ENCODE measurements around the gene AGPAT2. TPM values are rescaled to one million over a fixed set of nuclear protein-coding genes. Genes with fewer than 3 reads are reported as not detected.

The AGPAT2 gene
- total and polyA plus RNA-seq, 2 of the 4 experiments (the other 2 are of a cell fraction) = 16.1 to 39.5 TPM

DNA sequence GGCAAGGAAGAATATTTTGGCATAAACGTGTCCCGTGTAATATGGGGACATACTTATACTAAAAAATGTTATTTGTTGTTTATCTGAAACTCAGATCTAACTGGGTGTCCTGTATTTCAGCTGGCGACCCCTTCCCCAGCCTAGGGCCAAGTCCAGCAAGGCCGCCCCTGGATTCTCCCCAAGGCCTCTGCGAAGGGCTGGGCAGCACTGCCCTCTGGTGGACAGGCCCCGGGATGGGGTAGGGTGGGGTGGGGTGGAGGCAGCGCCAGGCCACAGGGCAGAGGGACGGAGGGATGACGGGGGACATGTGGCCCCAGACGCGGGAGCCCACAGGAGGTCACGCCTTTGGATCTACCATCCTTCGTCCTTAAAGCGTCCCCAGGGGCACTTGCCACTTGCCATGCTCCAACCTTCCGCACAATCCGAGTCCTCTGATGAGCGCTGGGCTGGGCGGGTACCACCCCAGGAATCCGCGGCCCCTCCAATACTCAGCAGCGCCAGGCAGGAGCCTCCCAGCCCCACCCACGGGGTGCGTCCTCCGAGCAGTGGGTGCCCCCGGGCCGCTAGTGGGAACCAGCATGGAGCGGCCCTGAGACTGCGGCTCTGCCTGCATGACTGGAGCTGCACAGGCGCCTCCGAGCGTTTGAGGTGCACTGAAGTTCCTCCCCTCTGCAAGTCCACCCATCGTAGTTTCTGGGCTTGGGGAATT, 7.1 kb upstream of the AGPAT2 start:
- no peak overlapping the region for H4K91ac ChIP-seq (ENCODE audit: insufficient read depth, low read depth, low read length)
- H4K8ac ChIP-seq (ENCODE audit: low read depth in 2 of 2, low read length in 2 of 2) = no peak overlapping the region
- H3K27ac ChIP-seq (ENCODE audit: insufficient read depth, low read length) = no peak overlapping the region
- in situ Hi-C loops (cut with MboI; ENCODE audit: low sequenced_read_pairs) (no loop called here), intact Hi-C loops (cut with micrococcal nuclease) (no loop called here), dilution Hi-C loops (cut with HindIII; ENCODE audit: low sequenced_read_pairs, unreplicated experiment) (no loop called here)
- no peaks in the 10 kb centered on the region for H3K36me3 ChIP-seq (ENCODE audit: control insufficient read depth, insufficient read depth, low read length)
- H3K56ac ChIP-seq (ENCODE audit: extremely low read depth, insufficient read depth, low read length) = no peak overlapping the region
- H3K23ac ChIP-seq (ENCODE audit: low read depth, low read length) = no peak overlapping the region
- H3K9ac ChIP-seq (ENCODE audit: low read depth, low read length) = no peak overlapping the region
- H2BK15ac ChIP-seq (ENCODE audit: low read depth, low read length) = no peak overlapping the region
- H4K20me1 ChIP-seq (ENCODE audit: insufficient read depth, low read length) = no peaks in the 10 kb centered on the region
- no peak overlapping the region for H2BK120ac ChIP-seq (ENCODE audit: low read depth, low read length)
- H3K79me1 ChIP-seq (ENCODE audit: low read depth in 1 of 2, low read length in 2 of 2) = no peaks in the 10 kb centered on the region
- no peak overlapping the region for H2BK20ac ChIP-seq (ENCODE audit: low read depth, low read length)
- POLR2A ChIA-PET (ENCODE audit: unreplicated experiment) = no interaction called here
- DNase-seq (peak; percentile 18), ATAC-seq (ENCODE audit: low read depth) (peak; percentile 82)
- H3K27me3 ChIP-seq (ENCODE audit: control insufficient read depth, insufficient read depth, low read length) = peaks cover 13% of the 10 kb centered on the region; the same call in 1 of the 2 replicates
- H3K4ac ChIP-seq (ENCODE audit: low read depth, low read length) = no peak overlapping the region
- no TSS peak for BruUV-seq (replicated peaks)
- no peak overlapping the region for H2AK9ac ChIP-seq (replicated peaks; ENCODE audit: low read depth, low read length, poor library complexity)
- no peak overlapping the region for H2BK5ac ChIP-seq (ENCODE audit: low read depth, low read length, poor library complexity, severe bottlenecking)
- no peak overlapping the region for H4K5ac ChIP-seq (ENCODE audit: low read depth, low read length)
- no peak overlapping the region for H3K18ac ChIP-seq (ENCODE audit: low read depth, low read length)
- WGBS, 2 experiments (ENCODE audit: extremely low coverage in 2 of 2, insufficient read length in 1 of 2) = 43% methylated on average over 18 of the region's 32 CpGs; no CpG with 5 or more reads in 1 of the 2 experiments
- TF ChIP-seq MAZ (IDR thresholded peaks at IDR 0.05; ENCODE audit: borderline replicate concordance, low read depth, low read length) (peak; percentile 80), BHLHE40 (IDR thresholded peaks at IDR 0.05; ENCODE audit: low read depth, low read length) (no peak), RAD21 (IDR thresholded peaks at IDR 0.05; ENCODE audit: low read length) (peak; percentile 62), FOS (IDR thresholded peaks at IDR 0.05; ENCODE audit: low read depth, low read length) (no peak), SMC3 (IDR thresholded peaks at IDR 0.05; ENCODE audit: low read depth, low read length) (peak; percentile 40; the same call in 1 of the 2 replicates), ELK1 (IDR thresholded peaks at IDR 0.05; ENCODE audit: borderline replicate concordance, low read depth, low read length) (no peak), NFE2L2 (IDR thresholded peaks at IDR 0.05; ENCODE audit: low read depth, low read length) (no peak), CEBPB (IDR thresholded peaks at IDR 0.05; ENCODE audit: low read depth, low read length) (no peak)
- TF ChIP-seq, protein P1, sequence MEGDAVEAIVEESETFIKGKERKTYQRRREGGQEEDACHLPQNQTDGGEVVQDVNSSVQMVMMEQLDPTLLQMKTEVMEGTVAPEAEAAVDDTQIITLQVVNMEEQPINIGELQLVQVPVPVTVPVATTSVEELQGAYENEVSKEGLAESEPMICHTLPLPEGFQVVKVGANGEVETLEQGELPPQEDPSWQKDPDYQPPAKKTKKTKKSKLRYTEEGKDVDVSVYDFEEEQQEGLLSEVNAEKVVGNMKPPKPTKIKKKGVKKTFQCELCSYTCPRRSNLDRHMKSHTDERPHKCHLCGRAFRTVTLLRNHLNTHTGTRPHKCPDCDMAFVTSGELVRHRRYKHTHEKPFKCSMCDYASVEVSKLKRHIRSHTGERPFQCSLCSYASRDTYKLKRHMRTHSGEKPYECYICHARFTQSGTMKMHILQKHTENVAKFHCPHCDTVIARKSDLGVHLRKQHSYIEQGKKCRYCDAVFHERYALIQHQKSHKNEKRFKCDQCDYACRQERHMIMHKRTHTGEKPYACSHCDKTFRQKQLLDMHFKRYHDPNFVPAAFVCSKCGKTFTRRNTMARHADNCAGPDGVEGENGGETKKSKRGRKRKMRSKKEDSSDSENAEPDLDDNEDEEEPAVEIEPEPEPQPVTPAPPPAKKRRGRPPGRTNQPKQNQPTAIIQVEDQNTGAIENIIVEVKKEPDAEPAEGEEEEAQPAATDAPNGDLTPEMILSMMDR (conservative IDR thresholded peaks at IDR 0.05; ENCODE audit: low read depth, low read length) = peak; percentile 59
- H3K4me2 ChIP-seq (ENCODE audit: low read depth, low read length) = no peak overlapping the region
- H3K9me3 ChIP-seq (ENCODE audit: control insufficient read depth, insufficient read depth, low read length) = no peaks in the 10 kb centered on the region
- CTCF ChIA-PET = interaction anchor here (0.8 to 1.0 kb wide), 2 partner anchors 14 to 209 kb away, joined by 3 read pairs; no protein-coding TSS in a partner anchor
- H3K9me1 ChIP-seq (ENCODE audit: insufficient read depth, low read length) = no peaks in the 10 kb centered on the region
- 0 out of 2 replicates have a peak, but pooled peaks cover 2% of the 10 kb centered on the region for H3K4me1 ChIP-seq (ENCODE audit: control insufficient read depth, insufficient read depth, low read length)
- no peak overlapping the region for H2AK5ac ChIP-seq (ENCODE audit: low read depth, low read length)
- H2AFZ ChIP-seq (replicated peaks; ENCODE audit: low read length, poor library complexity) = no peak overlapping the region
- no peak overlapping the region for H3K4me3 ChIP-seq (ENCODE audit: insufficient read depth, low read depth, low read length)
- H3K14ac ChIP-seq (replicated peaks; ENCODE audit: low read depth, low read length) = no peak overlapping the region

All from IMR-90 (cell line).